K562 (cell line): Measurements from ENCODE around the gene B3GNT9. TPM values are rescaled to one million over a fixed set of nuclear protein-coding genes. Genes with fewer than 3 reads are reported as not detected.
A peak's percentile ranks its signal among the peaks of the same experiment; 100 is the strongest.

Experiments
- CCNT2 ChIP-seq: IDR thresholded peaks from 2 replicates; pipeline ENCODE4 v1.6.1; 2011; ENCODE audit warnings: borderline replicate concordance, low read depth, mild to moderate bottlenecking, moderate library complexity, mixed read lengths, low read length; ENCODE audit not compliant: insufficient read length; ENCODE audit errors: extremely low read depth
- E2F5 ChIP-seq: sonication (generic); formaldehyde crosslinking; IDR thresholded peaks from 2 replicates; pipeline ENCODE4 v1.8.0; 2022; ENCODE audit warnings: mild to moderate bottlenecking, missing genetic modification reagents
- JUN ChIP-seq, 2 experiments: sonication (generic) in 1 of 2; formaldehyde crosslinking in 1 of 2; IDR thresholded peaks; 2 replicates each; pipeline versions ENCODE4 v1.6.1 to v1.8.0; 2012 to 2022; ENCODE audit warnings: borderline replicate concordance in 2 of 2, mild to moderate bottlenecking in 2 of 2, improper control_type of control experiment in 1 of 2, low read depth in 1 of 2, low read length in 1 of 2, missing genetic modification reagents in 1 of 2
- NCOA1 ChIP-seq: fragments of 450-650 bp; IDR thresholded peaks from 2 replicates; pipeline ENCODE4 v1.6.1; 2016; ENCODE audit warnings: low read depth
- POLR2AphosphoS5 ChIP-seq: IDR thresholded peaks from 2 replicates; pipeline ENCODE4 v1.6.1; 2011; ENCODE audit warnings: mild to moderate bottlenecking, low read depth, low read length, moderate library complexity; ENCODE audit not compliant: control insufficient read depth, insufficient read depth
- PTRF ChIP-seq: fragments of 450-650 bp; IDR thresholded peaks from 2 replicates; pipeline ENCODE4 v1.6.1; 2016; ENCODE audit warnings: mild to moderate bottlenecking, missing genetic modification characterization, missing compliant biosample characterization
- SMARCC2 ChIP-seq: fragments of 450-650 bp; IDR thresholded peaks from 2 replicates; pipeline ENCODE4 v1.6.1; 2017; ENCODE audit warnings: antibody characterized with exemption, moderate library complexity, mild to moderate bottlenecking, low read depth
- ZFPM2 ChIP-seq: fragments of 250-450 bp; sonication (Bioruptor Pico); IDR thresholded peaks from 2 replicates; pipeline ENCODE4 v1.5.1; 2022; ENCODE audit warnings: mild to moderate bottlenecking
- ZNF146 ChIP-seq: IDR thresholded peaks from one replicate; pipeline ENCODE4 v1.6.1; 2018; ENCODE audit warnings: missing compliant biosample characterization; ENCODE audit not compliant: unreplicated experiment
- polyA plus RNA-seq, 8 experiments: library from polyadenylated mRNA; depleted of rRNA in 4 of 8; stranded (reverse) in 5 of 8; unstranded in 3 of 8; fragments of >200 nt; fragmentation: Nextera tagmentation in 2 of 8; fragmentation: Illumina TruSeq in 1 of 8; extraction: Ambion mirVana in 2 of 8; extraction: Trizol in 1 of 8; gene quantifications; 2 replicates each; pipeline versions ENCODE4 v1.2.1 to v1.2.3, GENCODE V29; 2011 to 2014; ENCODE audit warnings: inconsistent platforms in 1 of 8, missing spikeins in 1 of 8
- total RNA-seq, 7 experiments: library from RNA; depleted of rRNA in 6 of 7; stranded (reverse); fragments of >200 nt in 6 of 7; fragmentation: Illumina TruSeq in 2 of 7; extraction: Trizol in 2 of 7; gene quantifications; 2 replicates each; pipeline versions ENCODE4 v1.2.1 to v1.2.3, GENCODE V29; 2011 to 2021; ENCODE audit warnings: low replicate concordance in 1 of 7
- TF ChIP-seq, protein P1 (sequence below): fragments of 250-450 bp; sonication (Bioruptor Pico); IDR thresholded peaks from 2 replicates; pipeline ENCODE4 v1.4.0; 2020; ENCODE audit warnings: mild to moderate bottlenecking, moderate library complexity
- TF ChIP-seq, protein P2 (sequence below): conservative IDR thresholded peaks from 2 replicates; pipeline ENCODE4 v1.6.1; 2011; ENCODE audit warnings: low read depth, mild to moderate bottlenecking, low read length; ENCODE audit not compliant: control insufficient read depth
- TF ChIP-seq, protein P3 (sequence below): sonication (generic); formaldehyde crosslinking; IDR thresholded peaks from 2 replicates; pipeline ENCODE4 v1.9.0; 2022; ENCODE audit warnings: mild to moderate bottlenecking, missing genetic modification reagents
- TF ChIP-seq, protein P4 (sequence below): fragments of 250-450 bp; sonication (Bioruptor Pico); IDR thresholded peaks from 2 replicates; pipeline ENCODE4 v1.4.0; 2020; ENCODE audit warnings: mild to moderate bottlenecking

The B3GNT9 gene
- total and polyA plus RNA-seq, 9 of the 15 experiments (the other 6 are each of a cell fraction or from before 2014, with no cell fraction given): 0.01 to 1.8 (median 1.1) TPM; not detected in 1

DNA sequence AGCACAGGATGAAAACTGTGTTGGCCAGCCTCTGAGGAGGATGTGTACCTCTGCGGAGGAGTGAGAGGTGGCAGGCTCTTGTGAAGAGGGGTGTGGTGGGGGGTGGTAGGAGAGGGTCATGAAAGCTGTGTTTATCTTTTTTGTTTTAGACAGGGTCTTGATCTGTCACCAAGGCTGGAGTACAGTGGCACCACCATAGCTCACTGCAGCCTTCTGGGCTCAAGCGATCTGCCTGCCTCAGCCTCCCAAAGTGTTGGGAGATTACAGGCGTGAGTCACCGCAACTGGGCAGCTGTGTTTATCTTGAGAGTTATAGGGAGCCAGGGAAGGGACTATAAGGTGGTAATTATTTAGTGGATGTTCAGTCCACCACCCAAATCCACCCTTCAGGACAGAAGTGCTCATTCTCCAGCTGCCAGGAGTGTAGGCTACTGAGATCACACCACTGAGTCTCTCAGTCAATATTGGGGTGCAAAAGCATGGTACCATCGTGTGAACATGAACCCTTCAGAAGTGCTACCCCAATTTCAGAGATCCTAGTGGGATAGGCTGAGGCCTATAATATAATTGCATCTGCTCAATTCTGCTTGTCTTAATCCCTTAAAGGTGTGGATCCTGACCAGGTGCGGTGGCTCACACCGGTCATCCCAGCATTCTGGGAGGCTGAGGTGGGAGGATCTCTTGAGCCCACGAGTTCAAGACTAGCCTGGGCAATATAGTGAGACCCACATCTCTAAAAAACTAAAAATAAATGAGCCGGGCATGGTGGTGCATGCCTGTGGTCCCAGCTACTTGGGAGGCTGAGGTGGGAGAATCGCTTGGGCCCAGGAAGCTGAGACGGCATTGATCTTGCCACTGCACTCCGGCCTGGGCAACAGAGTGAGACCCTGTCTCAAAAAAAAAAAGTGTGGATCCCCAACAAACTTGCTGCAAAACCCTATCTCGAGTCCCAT, 39.9 kb upstream of the B3GNT9 start (continued):
- TF ChIP-seq ZNF146 (CRISPR knock-in tag): no peak
- TF ChIP-seq SMARCC2: peak; percentile 53; the same call in 1 of the 2 replicates
- TF ChIP-seq, protein P1, sequence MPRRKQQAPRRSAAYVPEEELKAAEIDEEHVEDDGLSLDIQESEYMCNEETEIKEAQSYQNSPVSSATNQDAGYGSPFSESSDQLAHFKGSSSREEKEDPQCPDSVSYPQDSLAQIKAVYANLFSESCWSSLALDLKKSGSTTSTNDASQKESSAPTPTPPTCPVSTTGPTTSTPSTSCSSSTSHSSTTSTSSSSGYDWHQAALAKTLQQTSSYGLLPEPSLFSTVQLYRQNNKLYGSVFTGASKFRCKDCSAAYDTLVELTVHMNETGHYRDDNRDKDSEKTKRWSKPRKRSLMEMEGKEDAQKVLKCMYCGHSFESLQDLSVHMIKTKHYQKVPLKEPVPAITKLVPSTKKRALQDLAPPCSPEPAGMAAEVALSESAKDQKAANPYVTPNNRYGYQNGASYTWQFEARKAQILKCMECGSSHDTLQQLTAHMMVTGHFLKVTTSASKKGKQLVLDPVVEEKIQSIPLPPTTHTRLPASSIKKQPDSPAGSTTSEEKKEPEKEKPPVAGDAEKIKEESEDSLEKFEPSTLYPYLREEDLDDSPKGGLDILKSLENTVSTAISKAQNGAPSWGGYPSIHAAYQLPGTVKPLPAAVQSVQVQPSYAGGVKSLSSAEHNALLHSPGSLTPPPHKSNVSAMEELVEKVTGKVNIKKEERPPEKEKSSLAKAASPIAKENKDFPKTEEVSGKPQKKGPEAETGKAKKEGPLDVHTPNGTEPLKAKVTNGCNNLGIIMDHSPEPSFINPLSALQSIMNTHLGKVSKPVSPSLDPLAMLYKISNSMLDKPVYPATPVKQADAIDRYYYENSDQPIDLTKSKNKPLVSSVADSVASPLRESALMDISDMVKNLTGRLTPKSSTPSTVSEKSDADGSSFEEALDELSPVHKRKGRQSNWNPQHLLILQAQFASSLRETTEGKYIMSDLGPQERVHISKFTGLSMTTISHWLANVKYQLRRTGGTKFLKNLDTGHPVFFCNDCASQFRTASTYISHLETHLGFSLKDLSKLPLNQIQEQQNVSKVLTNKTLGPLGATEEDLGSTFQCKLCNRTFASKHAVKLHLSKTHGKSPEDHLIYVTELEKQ (CRISPR knock-in tag): no peak
- no peak for TF ChIP-seq ZFPM2
- no peak for TF ChIP-seq E2F5 (CRISPR knock-in tag)
- TF ChIP-seq CCNT2: no peak
- TF ChIP-seq, protein P2, sequence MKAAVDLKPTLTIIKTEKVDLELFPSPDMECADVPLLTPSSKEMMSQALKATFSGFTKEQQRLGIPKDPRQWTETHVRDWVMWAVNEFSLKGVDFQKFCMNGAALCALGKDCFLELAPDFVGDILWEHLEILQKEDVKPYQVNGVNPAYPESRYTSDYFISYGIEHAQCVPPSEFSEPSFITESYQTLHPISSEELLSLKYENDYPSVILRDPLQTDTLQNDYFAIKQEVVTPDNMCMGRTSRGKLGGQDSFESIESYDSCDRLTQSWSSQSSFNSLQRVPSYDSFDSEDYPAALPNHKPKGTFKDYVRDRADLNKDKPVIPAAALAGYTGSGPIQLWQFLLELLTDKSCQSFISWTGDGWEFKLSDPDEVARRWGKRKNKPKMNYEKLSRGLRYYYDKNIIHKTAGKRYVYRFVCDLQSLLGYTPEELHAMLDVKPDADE: 0 out of 2 replicates have a peak, but pooled peaks have one; percentile 39
- TF ChIP-seq NCOA1: no peak
- peak; percentile 59; the same call in 1 of the 2 replicates for TF ChIP-seq POLR2AphosphoS5
- TF ChIP-seq JUN (IDR thresholded peaks at IDR 0.05; ENCODE audit: borderline replicate concordance, low read depth, low read length): peak; percentile 60; the same call in 1 of the 2 replicates
- no peak for TF ChIP-seq JUN (CRISPR knock-in tag; IDR thresholded peaks at IDR 0.05; ENCODE audit: borderline replicate concordance)
- TF ChIP-seq, protein P3, sequence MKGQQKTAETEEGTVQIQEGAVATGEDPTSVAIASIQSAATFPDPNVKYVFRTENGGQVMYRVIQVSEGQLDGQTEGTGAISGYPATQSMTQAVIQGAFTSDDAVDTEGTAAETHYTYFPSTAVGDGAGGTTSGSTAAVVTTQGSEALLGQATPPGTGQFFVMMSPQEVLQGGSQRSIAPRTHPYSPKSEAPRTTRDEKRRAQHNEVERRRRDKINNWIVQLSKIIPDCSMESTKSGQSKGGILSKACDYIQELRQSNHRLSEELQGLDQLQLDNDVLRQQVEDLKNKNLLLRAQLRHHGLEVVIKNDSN: no peak
- TF ChIP-seq, protein P4, sequence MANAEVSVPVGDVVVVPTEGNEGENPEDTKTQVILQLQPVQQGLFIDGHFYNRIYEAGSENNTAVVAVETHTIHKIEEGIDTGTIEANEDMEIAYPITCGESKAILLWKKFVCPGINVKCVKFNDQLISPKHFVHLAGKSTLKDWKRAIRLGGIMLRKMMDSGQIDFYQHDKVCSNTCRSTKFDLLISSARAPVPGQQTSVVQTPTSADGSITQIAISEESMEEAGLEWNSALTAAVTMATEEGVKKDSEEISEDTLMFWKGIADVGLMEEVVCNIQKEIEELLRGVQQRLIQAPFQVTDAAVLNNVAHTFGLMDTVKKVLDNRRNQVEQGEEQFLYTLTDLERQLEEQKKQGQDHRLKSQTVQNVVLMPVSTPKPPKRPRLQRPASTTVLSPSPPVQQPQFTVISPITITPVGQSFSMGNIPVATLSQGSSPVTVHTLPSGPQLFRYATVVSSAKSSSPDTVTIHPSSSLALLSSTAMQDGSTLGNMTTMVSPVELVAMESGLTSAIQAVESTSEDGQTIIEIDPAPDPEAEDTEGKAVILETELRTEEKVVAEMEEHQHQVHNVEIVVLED (CRISPR knock-in tag): no peak
- TF ChIP-seq PTRF (tag): no peak
